Left ventricle myocardium inferior (tissue), 1 donor: Measurements from ENCODE around the gene GRIK3. TPM values are rescaled to one million over a fixed set of nuclear protein-coding genes. Genes with fewer than 3 reads are reported as not detected.

Source experiments
- DNase-seq: peaks from one replicate; pipeline ENCODE4 v3.0.0-alpha.2; 2020
- H3K27ac ChIP-seq: fragments of 200-600 bp; replicated peaks from 2 replicates; pipeline ENCODE4 v1.8.0; 2021
- H3K27me3 ChIP-seq: fragments of 200-600 bp; 2 replicates; pipeline ENCODE4 v1.8.0; 2021; ENCODE audit warnings: low read depth
- H3K36me3 ChIP-seq: fragments of 200-600 bp; 2 replicates; pipeline ENCODE4 v1.8.0; 2021
- H3K4me1 ChIP-seq: fragments of 200-600 bp; 2 replicates; pipeline ENCODE4 v1.8.0; 2021
- H3K4me3 ChIP-seq: fragments of 200-600 bp; 2 replicates; pipeline ENCODE4 v1.8.0; 2021; ENCODE audit warnings: mild to moderate bottlenecking, moderate library complexity
- H3K9me3 ChIP-seq: fragments of 200-600 bp; replicated peaks from 2 replicates; pipeline ENCODE4 v1.8.0; 2021
- intact Hi-C: fragments of 100-400 bp; cut with micrococcal nuclease; formaldehyde crosslinking; loops from one replicate; pipeline ENCODE4 v1.11.0; 2022
- total RNA-seq: library from RNA; stranded (reverse); fragmentation: NEBNext Ultra II Directional; extraction: Animal tissue kit (Norgen Biotek cat#: 25700); gene quantifications from one replicate; pipeline ENCODE4 v1.2.1, GENCODE V29; 2021
- TF ChIP-seq, protein P1 (sequence below): fragments of 200-600 bp; IDR thresholded peaks from 2 replicates; pipeline ENCODE4 v1.8.0; 2021; ENCODE audit warnings: antibody characterized with exemption, mild to moderate bottlenecking, borderline replicate concordance
- donor health status: DM: no; HTN: yes; CAD: no; lungs with severe emphysema.

The GRIK3 gene
- total RNA-seq, 1 donor from 2014 or later: 0.55 TPM

DNA sequence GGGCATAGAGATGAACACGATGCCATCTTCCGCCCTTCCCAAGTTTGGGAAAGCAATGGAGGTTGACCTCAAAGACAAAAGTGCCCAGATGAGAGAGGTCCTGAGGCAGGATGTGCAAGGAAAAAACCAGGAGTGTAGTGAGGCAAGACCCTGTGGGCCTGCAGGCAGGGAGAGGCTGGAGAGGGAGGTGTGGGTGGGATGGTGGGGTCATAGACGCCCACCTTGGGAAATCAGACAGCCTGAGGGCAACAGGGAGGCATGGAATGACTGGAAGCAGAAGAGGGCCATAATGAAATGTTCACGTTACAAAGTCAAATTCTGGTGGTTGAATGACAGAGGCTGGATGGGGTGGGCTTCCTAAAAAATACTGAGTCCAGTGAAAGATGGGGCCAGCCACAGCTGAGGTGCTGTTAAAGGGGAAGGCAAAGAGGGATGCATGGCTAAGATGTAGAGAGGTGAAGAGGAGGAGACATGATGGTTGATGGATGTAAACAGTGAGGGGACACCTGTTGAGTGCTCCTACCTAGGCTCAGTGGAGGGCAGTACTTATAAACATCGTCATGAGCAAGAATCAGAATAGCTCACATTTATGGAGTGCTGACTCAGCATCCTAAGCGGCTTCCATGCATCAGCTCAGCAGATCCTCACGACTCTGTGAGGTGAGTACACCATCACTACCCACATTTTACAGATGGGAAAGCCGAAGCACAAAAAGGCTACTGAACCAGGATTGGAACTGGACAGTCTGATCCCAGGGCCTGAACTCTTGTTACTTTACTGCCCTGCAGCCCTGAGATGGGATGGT, 42.0 kb downstream of the GRIK3 start:
- Histone ChIP-seq H3K27me3 (peaks cover 40% of the 10 kb centered on the region), H3K4me3 (no peak overlapping the region), H3K4me1 (peaks cover 24% of the 10 kb centered on the region), H3K9me3 (no peaks in the 10 kb centered on the region), H3K27ac (no peak overlapping the region), H3K36me3 (no peaks in the 10 kb centered on the region)
- TF ChIP-seq, protein P1, sequence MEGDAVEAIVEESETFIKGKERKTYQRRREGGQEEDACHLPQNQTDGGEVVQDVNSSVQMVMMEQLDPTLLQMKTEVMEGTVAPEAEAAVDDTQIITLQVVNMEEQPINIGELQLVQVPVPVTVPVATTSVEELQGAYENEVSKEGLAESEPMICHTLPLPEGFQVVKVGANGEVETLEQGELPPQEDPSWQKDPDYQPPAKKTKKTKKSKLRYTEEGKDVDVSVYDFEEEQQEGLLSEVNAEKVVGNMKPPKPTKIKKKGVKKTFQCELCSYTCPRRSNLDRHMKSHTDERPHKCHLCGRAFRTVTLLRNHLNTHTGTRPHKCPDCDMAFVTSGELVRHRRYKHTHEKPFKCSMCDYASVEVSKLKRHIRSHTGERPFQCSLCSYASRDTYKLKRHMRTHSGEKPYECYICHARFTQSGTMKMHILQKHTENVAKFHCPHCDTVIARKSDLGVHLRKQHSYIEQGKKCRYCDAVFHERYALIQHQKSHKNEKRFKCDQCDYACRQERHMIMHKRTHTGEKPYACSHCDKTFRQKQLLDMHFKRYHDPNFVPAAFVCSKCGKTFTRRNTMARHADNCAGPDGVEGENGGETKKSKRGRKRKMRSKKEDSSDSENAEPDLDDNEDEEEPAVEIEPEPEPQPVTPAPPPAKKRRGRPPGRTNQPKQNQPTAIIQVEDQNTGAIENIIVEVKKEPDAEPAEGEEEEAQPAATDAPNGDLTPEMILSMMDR: no peak
- intact Hi-C loops: no loop called here
- no peak for DNase-seq

DNA sequence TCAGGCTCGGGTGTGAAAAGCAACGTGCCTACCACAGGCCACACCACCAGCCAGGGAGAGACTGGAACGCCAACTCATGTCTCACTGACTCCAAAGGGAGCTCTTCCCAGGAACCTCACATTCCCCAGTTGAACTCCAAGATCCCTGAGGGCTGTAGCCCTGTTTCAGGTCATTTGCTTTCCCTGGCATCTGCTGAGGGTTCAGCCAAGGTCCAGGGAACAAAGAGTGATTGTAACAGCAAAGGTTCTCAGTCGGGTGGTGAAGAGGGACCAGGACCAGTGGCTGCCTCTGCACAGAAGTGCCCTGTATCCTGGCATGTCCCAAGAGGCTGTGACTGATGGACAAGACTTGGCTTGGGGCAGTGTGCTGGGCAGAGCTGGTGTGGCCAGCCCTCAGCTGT, 42.8 kb downstream of the GRIK3 start:
- H3K36me3 ChIP-seq: no peaks in the 10 kb centered on the region
- intact Hi-C loops: no loop called here

DNA sequence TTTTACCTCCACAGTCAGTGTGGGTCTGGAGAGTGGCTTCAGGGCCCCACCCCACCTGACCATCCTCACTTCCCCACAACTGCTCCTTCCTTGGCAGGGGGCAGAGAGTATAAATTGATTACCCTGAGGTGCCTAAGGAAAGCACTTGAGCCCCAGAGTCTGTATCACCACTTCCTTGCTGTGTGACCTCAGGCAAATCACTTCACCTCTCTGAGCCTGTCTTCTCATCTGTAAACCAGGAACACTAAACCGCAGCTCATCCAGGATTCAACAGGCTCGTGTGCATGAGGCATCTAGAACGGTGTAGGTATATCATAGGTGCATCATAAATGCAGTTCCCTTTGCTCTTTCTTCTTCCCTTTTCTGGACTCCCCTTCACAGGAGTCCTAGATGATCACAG, 43.4 kb downstream of the GRIK3 start:
- H3K27ac ChIP-seq: no peak overlapping the region
- H3K4me3 ChIP-seq: no peak overlapping the region
- H3K4me1 ChIP-seq: peaks cover 24% of the 10 kb centered on the region
- no peak for DNase-seq
- intact Hi-C loops: no loop called here
- peaks cover 27% of the 10 kb centered on the region for H3K27me3 ChIP-seq
- H3K36me3 ChIP-seq: no peaks in the 10 kb centered on the region
- H3K9me3 ChIP-seq: no peaks in the 10 kb centered on the region
- TF ChIP-seq, protein P1: no peak

More for the DNA sequence above, 42.8 kb downstream of the GRIK3 start:
- Histone ChIP-seq H3K4me3 (no peak overlapping the region), H3K27me3 (peaks cover 32% of the 10 kb centered on the region), H3K4me1 (peaks cover 24% of the 10 kb centered on the region), H3K9me3 (no peaks in the 10 kb centered on the region), H3K27ac (no peak overlapping the region)
- DNase-seq: no peak
- TF ChIP-seq, protein P1: no peak

DNA sequence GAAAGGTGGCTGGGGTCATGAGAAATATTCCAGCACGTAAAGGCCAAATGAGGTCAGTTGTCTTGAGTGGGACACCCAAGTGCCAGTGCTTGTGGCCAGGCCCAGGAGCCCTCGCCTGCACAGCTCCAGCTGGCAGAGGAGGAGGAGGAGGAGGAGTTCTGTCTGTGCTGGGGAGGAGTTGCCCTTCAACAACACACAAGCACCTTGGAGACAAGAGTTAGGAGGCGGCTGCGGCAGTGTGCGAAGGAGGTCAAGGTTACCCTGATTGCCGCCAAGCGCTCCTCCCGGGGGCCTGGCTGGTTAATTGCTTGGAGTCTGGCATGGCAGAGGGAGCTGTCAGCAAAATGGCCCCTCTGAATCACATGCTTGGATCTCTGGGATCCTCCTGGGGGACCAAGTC, 45.1 kb downstream of the GRIK3 start:
- TF ChIP-seq, protein P1: no peak
- no peaks in the 10 kb centered on the region for H3K36me3 ChIP-seq
- peaks cover 30% of the 10 kb centered on the region for H3K4me1 ChIP-seq
- no peaks in the 10 kb centered on the region for H3K9me3 ChIP-seq
- no peak for DNase-seq
- H3K4me3 ChIP-seq: no peak overlapping the region
- H3K27ac ChIP-seq: no peak overlapping the region
- intact Hi-C loops: no loop called here
- peaks cover 33% of the 10 kb centered on the region for H3K27me3 ChIP-seq

DNA sequence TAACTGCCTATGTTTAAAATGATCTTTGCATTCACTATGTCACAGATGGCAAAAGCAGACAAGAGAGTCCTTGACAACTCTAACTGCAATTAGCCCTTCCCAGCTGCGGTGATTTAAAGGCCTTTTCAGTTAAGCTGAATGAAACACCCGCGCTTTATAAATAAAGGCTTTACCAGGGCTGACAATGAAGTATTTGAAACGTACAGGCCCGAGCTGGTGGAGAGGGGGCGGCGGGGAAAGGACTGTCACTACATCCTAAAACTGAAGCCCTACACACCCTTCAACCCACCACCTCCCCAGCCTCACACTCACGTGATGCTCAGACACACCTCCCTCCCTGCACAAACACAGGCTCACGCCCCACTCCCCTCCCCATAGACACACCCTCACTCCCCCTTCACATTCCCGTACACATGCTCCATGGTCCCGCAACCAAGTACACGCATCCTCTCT, 45.5 kb downstream of the GRIK3 start:
- intact Hi-C loops: no loop called here
- Histone ChIP-seq H3K9me3 (no peaks in the 10 kb centered on the region), H3K36me3 (no peaks in the 10 kb centered on the region), H3K4me1 (peaks cover 30% of the 10 kb centered on the region), H3K27me3 (peaks cover 30% of the 10 kb centered on the region), H3K27ac (no peak overlapping the region), H3K4me3 (no peak overlapping the region)
- no peak for DNase-seq
- TF ChIP-seq, protein P1: no peak
